BLaER1 treated with 17β-estradiol and CSF1 and Interleukin-3, amounts not matched to agents 10 nM and 100 nM (cell line): Measurements from ENCODE around the gene DIP2C.
A peak's percentile ranks its signal among the peaks of the same experiment; 100 is the strongest.

Experiments
- H3K27ac ChIP-seq, 11 experiments: shearing (Covaris generic); formaldehyde crosslinking; 2 replicates each; pipeline ENCODE4 v1.8.1; 2022
- H3K27me3 ChIP-seq, 11 experiments: shearing (Covaris generic); formaldehyde crosslinking; 2 replicates each; pipeline ENCODE4 v1.8.1; 2022
- H3K36me3 ChIP-seq, 11 experiments: shearing (Covaris generic); formaldehyde crosslinking; 2 replicates each; pipeline ENCODE4 v1.8.1; 2022
- H3K4me1 ChIP-seq, 10 experiments: shearing (Covaris generic); formaldehyde crosslinking; 2 replicates each; pipeline ENCODE4 v1.8.1; 2022
- H3K4me2 ChIP-seq, 11 experiments: shearing (Covaris generic); formaldehyde crosslinking; 2 replicates each; pipeline ENCODE4 v1.8.1; 2022
- H3K4me3 ChIP-seq, 10 experiments: shearing (Covaris generic); formaldehyde crosslinking; 2 replicates each; pipeline ENCODE4 v1.8.1; 2022
- H3K9ac ChIP-seq, 11 experiments: shearing (Covaris generic); formaldehyde crosslinking; 2 replicates each; pipeline ENCODE4 v1.8.1; 2022
- H3K9me3 ChIP-seq, 11 experiments: shearing (Covaris generic); formaldehyde crosslinking; replicated peaks in 1 of 11; 2 replicates each; pipeline ENCODE4 v1.8.1; 2022
- H4K20me1 ChIP-seq, 11 experiments: shearing (Covaris generic); formaldehyde crosslinking; 2 replicates each; pipeline ENCODE4 v1.8.1; 2022
- Cebpa-rat ChIP-seq, 11 experiments: shearing (Covaris generic); IDR thresholded peaks; 2 replicates each; pipeline ENCODE4 v1.8.1; 2022

DIP2C gene

DNA sequence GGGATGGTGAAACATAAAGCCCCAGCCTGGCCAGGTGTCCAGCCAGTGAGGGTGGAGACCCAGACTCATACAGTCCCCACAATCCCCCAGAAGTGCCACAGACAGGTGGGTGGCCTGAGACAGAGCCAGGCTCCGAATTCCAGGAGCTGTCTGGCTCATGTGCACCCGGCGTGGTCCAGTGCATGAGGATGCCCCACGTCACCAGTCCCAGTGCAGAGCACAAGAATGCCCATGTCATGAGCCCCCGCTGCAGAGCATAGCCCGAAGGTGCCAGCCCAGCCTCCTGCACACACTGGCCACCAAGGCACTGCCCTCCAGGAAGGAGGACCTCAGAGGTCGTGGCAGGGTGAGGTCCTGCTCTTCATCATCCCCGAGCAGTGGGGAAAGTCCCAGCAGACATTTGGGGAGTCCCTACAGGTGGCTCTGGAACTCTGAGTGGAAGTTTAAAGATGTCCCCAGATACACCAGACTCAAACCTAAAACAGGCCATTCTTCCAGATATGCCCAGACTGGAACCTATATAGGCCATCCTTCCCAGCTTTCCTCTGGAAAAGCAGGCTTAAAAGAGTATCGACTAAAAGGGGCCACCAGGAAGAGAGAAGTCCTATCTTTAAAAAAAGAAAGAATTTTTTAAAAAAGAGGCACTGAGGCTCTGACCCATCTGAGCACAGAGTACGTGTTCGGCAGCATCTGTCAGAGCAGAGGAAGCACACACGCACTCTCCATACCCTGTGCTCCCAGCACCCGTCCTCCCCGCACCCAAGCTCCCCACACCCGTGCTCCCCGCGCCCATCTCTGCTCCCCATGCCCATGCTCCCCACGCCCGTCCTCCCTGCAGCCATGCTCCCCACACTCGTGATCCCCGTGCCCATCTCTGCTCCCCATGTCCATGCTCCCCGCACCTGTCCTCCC, 11.5 kb downstream of the DIP2C start:
- Histone ChIP-seq H3K4me3 (no peak overlapping the region), H4K20me1 (peaks cover 9 to 71% (median 48%) of the 10 kb centered on the region in 11 experiments; a peak in 18 of 22 replicates), H3K9me3 (peaks cover 7 to 20% (median 13%) of the 10 kb centered on the region in 11 experiments; a peak in 14 of 22 replicates), H3K4me1 (peaks cover 8 to 62% (median 49%) of the 10 kb centered on the region in 10 experiments), H3K27me3 (peaks cover 0 to 17% (median 0%) of the 10 kb centered on the region in 11 experiments; a peak in 5 of 22 replicates), H3K36me3 (no peaks in the 10 kb centered on the region; a peak in 1 of 22 replicates), H3K4me2 (peak overlapping the region in 8 of 11 experiments; percentile 20 to 65 (median 50); a peak in 14 of 22 replicates), H3K27ac (no peak overlapping the region), H3K9ac (no peak overlapping the region)
- TF ChIP-seq Cebpa-rat (IDR thresholded peaks at IDR 0.05) = no peak

DNA sequence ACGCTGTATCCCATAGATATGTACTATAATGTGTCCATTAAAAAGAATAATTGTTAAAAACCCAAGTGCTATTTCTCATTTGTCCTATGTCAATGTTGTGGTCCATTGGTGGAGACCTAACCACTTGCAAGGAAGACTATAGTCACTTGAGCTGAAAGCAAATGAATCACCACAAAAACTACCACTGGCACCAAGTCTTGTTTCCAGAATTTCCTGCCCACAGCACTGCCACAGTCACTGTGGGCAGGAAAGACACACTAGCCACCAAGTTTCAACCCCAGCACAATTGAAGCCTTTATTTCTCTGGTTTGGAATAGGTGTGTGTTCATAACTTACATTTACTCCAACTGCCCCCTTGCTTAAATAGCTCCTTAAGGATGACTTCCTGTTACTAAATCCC, 12.4 kb downstream of the DIP2C start:
- Histone ChIP-seq H4K20me1 (peaks cover 7 to 73% (median 38%) of the 10 kb centered on the region in 11 experiments; a peak in 17 of 22 replicates), H3K27ac (no peak overlapping the region), H3K4me3 (no peak overlapping the region), H3K36me3 (no peaks in the 10 kb centered on the region; a peak in 1 of 22 replicates), H3K9me3 (peaks cover 11 to 29% (median 19%) of the 10 kb centered on the region in 11 experiments; a peak in 20 of 22 replicates), H3K27me3 (peaks cover 0 to 13% (median 0%) of the 10 kb centered on the region in 11 experiments; a peak in 4 of 22 replicates), H3K9ac (no peak overlapping the region), H3K4me1 (peaks cover 7 to 54% (median 42%) of the 10 kb centered on the region in 10 experiments), H3K4me2 (peak overlapping the region in 8 of 11 experiments; percentile 30 to 65 (median 50); a peak in 13 of 22 replicates)
- TF ChIP-seq Cebpa-rat (IDR thresholded peaks at IDR 0.05) = no peak

DNA sequence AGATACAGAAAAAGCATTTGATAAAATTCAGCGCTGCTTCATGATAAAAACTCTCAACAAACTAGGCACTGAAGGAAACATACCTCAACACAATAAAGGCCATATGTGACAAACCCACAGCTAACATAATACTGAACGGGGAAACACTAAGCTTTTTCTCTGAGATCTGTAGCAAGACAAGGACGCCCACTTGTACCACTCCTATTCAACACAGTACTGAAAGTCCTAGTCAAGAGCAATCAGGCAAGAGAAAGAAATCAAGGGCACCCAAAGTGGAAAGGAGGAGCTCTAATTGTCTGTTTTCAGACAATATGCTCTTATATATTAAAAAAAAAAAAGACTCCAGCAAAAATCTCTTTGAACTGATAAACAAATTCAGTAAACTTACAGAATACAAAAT, 13.3 kb downstream of the DIP2C start:
- TF ChIP-seq Cebpa-rat (IDR thresholded peaks at IDR 0.05) = no peak
- no peak overlapping the region for H3K4me3 ChIP-seq
- H3K9ac ChIP-seq = no peak overlapping the region
- peaks cover 0 to 13% (median 0%) of the 10 kb centered on the region in 11 experiments; a peak in 4 of 22 replicates for H3K27me3 ChIP-seq
- H3K4me2 ChIP-seq = no peak overlapping the region
- peaks cover 14 to 34% (median 21%) of the 10 kb centered on the region in 11 experiments; a peak in 20 of 22 replicates for H3K9me3 ChIP-seq
- peaks cover 7 to 45% (median 34%) of the 10 kb centered on the region in 10 experiments for H3K4me1 ChIP-seq
- peaks cover 2 to 64% (median 29%) of the 10 kb centered on the region in 11 experiments; a peak in 17 of 22 replicates for H4K20me1 ChIP-seq
- no peaks in the 10 kb centered on the region; a peak in 1 of 22 replicates for H3K36me3 ChIP-seq
- H3K27ac ChIP-seq = no peak overlapping the region

DNA sequence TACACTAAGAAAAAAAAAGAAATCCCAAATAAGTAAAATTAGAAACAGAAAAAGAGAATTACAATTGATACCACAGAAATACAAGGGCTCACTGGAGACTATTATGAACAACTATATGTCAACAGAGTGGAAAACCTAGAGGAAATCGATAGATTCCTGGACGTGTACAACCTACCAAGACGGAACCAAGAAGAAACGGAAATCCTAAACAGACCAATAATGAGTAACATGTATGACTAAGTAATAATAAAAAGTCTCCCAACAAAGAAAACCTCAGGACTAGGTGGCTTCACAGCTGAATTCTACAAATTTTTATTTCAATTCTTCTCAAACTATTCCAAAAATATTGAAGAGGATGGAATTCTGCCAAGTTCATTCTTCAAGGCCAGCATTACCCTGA, 13.9 kb downstream of the DIP2C start:
- H4K20me1 ChIP-seq = peaks cover 0 to 63% (median 23%) of the 10 kb centered on the region in 11 experiments; a peak in 16 of 22 replicates
- no peak overlapping the region for H3K4me3 ChIP-seq
- peaks cover 7 to 39% (median 27%) of the 10 kb centered on the region in 10 experiments for H3K4me1 ChIP-seq
- H3K27ac ChIP-seq = no peak overlapping the region
- H3K36me3 ChIP-seq = no peaks in the 10 kb centered on the region; a peak in 1 of 22 replicates
- no peak overlapping the region for H3K4me2 ChIP-seq
- H3K27me3 ChIP-seq = peaks cover 0 to 8% (median 0%) of the 10 kb centered on the region in 11 experiments; a peak in 4 of 22 replicates
- no peak for TF ChIP-seq Cebpa-rat (IDR thresholded peaks at IDR 0.05)
- peaks cover 14 to 34% (median 25%) of the 10 kb centered on the region in 11 experiments; a peak in 20 of 22 replicates for H3K9me3 ChIP-seq
- H3K9ac ChIP-seq = no peak overlapping the region

DNA sequence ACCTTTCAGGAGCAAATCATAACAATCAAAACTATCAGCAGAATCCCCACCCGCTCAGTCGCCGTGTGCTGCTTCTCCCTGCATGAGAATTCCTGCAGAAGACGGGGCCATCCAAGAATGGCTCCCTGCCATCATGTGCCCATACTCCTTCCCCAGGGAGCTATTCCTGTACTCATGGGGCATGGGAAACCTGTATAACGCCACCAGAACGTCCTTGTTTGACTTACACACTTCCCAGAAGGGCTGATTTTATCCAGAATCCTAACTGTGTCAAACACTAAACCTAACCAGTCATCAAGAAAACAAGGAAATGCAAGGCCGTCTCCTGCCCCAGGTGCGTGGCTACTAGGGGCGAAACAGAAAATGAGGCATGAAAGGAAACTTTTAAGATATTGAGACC, 16.0 kb downstream of the DIP2C start:
- H4K20me1 ChIP-seq = peaks cover 0 to 70% (median 15%) of the 10 kb centered on the region in 11 experiments; a peak in 11 of 22 replicates
- no peak for TF ChIP-seq Cebpa-rat (IDR thresholded peaks at IDR 0.05)
- no peaks in the 10 kb centered on the region; a peak in 1 of 22 replicates for H3K36me3 ChIP-seq
- no peak overlapping the region for H3K4me2 ChIP-seq
- H3K9me3 ChIP-seq = peaks cover 14 to 34% (median 25%) of the 10 kb centered on the region in 11 experiments; a peak in 20 of 22 replicates
- H3K4me1 ChIP-seq = peaks cover 0 to 26% (median 16%) of the 10 kb centered on the region in 10 experiments; a peak in 16 of 20 replicates
- H3K4me3 ChIP-seq = no peak overlapping the region
- no peak overlapping the region for H3K27ac ChIP-seq
- no peaks in the 10 kb centered on the region; a peak in 1 of 22 replicates for H3K27me3 ChIP-seq
- H3K9ac ChIP-seq = no peak overlapping the region

DNA sequence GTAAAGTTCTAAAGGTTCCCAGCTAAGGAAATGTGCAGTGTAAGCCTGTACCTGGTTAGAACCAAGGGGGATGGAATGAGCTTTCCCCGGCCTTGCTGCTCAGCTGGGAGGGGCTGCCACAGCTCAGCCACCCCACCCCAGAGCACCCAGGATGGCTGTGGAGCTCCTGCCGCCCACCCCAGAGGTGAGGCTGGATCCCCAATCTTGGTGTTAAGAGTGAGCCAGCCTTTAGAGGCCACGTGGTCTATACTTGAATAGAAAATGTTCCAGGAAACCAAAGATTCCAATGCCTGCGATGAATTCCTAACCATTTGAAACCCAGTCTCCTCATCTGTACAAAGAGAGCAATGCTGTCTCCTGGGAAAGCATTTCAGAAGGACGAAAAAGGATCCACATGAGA, 16.5 kb downstream of the DIP2C start:
- H3K27me3 ChIP-seq = no peaks in the 10 kb centered on the region; a peak in 1 of 22 replicates
- TF ChIP-seq Cebpa-rat (IDR thresholded peaks at IDR 0.05) = no peak
- no peak overlapping the region for H3K4me2 ChIP-seq
- H3K36me3 ChIP-seq = no peaks in the 10 kb centered on the region; a peak in 1 of 22 replicates
- no peak overlapping the region for H3K4me3 ChIP-seq
- H3K4me1 ChIP-seq = peaks cover 0 to 21% (median 11%) of the 10 kb centered on the region in 10 experiments; a peak in 16 of 20 replicates
- H3K27ac ChIP-seq = no peak overlapping the region
- H3K9ac ChIP-seq = no peak overlapping the region
- peaks cover 14 to 34% (median 25%) of the 10 kb centered on the region in 11 experiments; a peak in 20 of 22 replicates for H3K9me3 ChIP-seq
- peaks cover 0 to 68% (median 14%) of the 10 kb centered on the region in 11 experiments; a peak in 11 of 22 replicates for H4K20me1 ChIP-seq

DNA sequence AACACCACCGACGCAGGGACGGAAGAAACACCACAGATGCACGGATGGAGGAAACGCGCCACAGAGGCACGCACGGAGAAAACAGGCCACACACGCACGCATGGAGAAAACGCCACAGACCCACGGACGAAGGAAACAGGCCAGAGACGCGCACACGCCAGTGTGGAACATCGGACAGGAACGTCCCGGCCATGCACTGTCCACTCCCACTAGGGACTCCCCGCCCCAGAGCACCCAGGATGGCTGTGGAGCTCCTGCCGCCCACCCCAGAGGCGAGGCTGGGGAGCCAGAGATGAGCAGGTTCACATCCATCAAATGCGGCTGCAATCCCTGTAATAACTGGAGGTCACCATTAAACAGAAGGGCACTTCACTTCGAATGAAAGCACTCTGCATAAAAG, 17.3 kb downstream of the DIP2C start:
- H3K27ac ChIP-seq = no peak overlapping the region
- peaks cover 0 to 67% (median 9%) of the 10 kb centered on the region in 11 experiments; a peak in 11 of 22 replicates for H4K20me1 ChIP-seq
- no peak overlapping the region for H3K4me3 ChIP-seq
- no peaks in the 10 kb centered on the region; a peak in 1 of 22 replicates for H3K27me3 ChIP-seq
- H3K9me3 ChIP-seq = peaks cover 14 to 34% (median 25%) of the 10 kb centered on the region in 11 experiments; a peak in 20 of 22 replicates
- no peak overlapping the region for H3K9ac ChIP-seq
- H3K36me3 ChIP-seq = no peaks in the 10 kb centered on the region; a peak in 1 of 22 replicates
- H3K4me1 ChIP-seq = peaks cover 0 to 20% (median 9%) of the 10 kb centered on the region in 10 experiments; a peak in 16 of 20 replicates
- H3K4me2 ChIP-seq = no peak overlapping the region
- no peak for TF ChIP-seq Cebpa-rat (IDR thresholded peaks at IDR 0.05)

DNA sequence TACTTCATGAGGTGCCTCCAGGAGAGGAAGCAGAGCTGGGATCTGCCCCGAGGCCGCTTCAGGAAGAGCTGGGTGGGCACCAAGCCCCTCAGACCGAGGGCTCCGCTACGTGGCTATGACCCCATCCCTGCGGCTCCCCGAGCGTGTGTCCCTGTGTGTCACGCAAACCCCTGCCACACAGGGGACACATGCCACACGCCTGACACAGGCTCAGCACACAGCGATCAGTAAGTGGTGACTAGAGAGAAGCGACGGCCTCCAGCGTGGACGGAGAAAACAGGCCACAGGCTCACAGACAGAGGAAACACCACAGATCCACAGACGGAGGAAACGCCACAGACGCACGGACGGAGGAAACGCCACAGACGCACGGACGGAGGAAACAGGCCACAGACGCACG, 18.5 kb downstream of the DIP2C start:
- Histone ChIP-seq H3K36me3 (no peaks in the 10 kb centered on the region; a peak in 1 of 22 replicates), H3K27ac (no peak overlapping the region), H3K4me3 (no peak overlapping the region), H3K27me3 (peaks cover 0 to 8% (median 0%) of the 10 kb centered on the region in 11 experiments; a peak in 2 of 22 replicates), H3K9ac (no peak overlapping the region), H3K4me1 (peaks cover 0 to 26% (median 16%) of the 10 kb centered on the region in 10 experiments; a peak in 18 of 20 replicates), H3K4me2 (no peak overlapping the region), H4K20me1 (peaks cover 0 to 67% (median 15%) of the 10 kb centered on the region in 11 experiments; a peak in 12 of 22 replicates), H3K9me3 (peaks cover 14 to 34% (median 25%) of the 10 kb centered on the region in 11 experiments; a peak in 20 of 22 replicates)
- no peak for TF ChIP-seq Cebpa-rat (IDR thresholded peaks at IDR 0.05)
